GM19452 (cell line): ENCODE results near the gene MRE11.

Experiments used
- ATAC-seq: cut with Tn5 transposase; IDR thresholded peaks from one replicate; pipeline ENCODE4 v1.9.1; 2021; ENCODE audit not compliant: unreplicated experiment

Gene MRE11

DNA sequence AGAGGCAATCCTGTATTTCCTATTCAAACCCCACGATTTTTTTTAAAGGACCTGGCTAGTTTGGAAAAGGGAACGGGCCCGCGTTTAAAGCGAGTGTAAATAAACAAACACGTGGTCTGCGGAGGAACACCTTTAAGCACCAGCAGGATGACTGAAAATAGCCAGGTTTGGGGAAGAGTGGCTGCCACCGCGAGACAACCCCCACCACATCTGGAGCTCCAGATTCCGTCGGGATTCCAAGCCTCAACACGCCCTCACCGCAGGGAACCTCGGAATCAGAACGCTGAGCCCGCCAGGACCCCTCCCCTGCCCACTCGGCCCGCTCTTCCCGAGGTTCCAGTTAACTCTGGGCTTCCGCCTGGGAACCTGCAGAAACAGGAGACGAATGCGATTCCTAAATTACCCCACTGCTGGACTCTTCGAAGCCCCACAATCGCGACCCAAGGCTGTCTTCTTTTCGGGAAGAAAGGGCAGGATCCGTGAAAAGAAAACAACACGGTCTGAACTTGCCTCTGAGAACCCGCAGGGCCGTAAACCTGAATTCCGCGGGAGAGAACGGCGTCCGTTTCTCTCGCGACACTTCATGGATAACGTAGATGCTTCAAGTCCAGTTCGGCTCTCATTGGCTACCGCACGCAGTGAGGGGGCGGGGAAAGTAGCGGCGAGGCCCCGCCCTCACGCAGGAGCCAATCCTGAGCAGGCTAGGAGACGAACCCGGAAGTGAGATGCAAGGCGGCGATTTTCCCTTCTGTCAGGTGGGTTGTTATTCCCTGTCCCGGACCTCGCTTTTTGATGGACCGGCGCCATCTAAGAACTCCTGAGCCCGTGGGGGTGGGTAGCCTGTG lies at the start of gene MRE11, which contains the start of gene ANKRD49:
MRE11 (minus strand) TSS at position 564 of the 845 bp plus-strand sequence. CDS start 1,043 bp downstream, outside the sequence.
ANKRD49 (plus strand) TSS at position 704 of the 845 bp plus-strand sequence. CDS start 2,710 bp downstream, outside the sequence.
- peak; percentile 100 for ATAC-seq

DNA sequence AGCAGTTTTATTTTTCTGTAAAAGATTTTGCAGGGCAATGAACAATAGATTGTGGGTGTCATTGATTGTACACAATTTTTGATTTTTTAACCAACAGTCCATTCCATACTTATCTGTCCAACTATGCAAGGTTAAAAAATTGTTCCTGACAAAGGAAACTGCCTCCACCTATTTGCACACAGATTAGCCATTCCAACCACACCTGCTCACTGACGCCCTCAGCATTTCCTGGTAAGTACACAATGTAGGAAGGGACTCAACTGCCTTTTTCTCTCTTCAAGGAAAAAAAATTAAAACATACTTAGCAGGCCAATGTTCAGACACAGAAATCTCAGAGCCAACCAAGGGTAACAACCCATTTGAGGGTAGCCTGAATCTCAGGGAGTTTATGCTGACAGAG lies 45.8 kb upstream of the MRE11 start:
- no peak for ATAC-seq

DNA sequence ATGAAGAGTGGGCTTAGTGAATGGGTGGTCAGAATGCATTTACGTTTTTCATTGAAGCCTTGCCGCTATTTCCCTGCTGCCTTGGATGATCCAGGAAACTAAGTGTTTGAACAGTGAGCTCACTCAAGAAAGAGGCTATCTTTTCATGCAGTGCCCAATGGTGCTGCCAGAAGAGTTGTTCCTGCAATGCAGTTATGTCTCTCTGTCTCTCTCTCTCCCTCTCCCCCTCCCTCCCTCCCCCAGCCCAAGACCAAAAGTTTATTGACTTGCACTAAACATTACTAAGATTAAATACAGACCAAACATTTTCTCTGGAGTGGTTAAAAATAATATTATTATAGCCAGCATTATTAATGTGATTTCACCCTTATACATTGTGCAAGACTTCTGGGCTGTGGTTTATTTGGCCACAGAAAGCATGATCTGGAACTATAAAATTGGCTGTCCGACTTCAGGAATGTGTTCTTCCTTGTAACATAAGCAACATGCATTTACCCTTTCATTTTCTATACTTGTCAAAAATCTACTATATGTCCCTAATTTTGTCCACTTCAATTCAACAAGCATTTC lies 43.5 kb upstream of the MRE11 start:
- no peak for ATAC-seq

DNA sequence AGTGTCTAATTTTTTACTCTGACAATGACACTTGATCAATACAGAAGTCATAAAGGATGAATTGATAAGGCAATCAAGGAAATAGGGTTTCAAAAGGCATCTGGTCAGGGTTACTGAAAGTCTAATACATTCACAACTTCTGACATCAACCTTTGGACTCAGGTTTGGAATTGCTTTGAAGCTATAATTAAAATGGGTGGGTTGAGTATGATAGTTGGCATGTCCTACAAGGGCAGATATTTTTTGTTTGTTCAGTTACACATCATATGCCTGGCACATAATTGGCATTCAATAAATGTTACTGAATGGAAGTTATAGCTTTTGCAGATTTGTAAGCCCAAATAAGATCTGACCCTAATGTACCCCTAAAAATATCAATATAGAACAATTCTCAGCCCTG lies 42.7 kb upstream of the MRE11 start:
- no peak for ATAC-seq

DNA sequence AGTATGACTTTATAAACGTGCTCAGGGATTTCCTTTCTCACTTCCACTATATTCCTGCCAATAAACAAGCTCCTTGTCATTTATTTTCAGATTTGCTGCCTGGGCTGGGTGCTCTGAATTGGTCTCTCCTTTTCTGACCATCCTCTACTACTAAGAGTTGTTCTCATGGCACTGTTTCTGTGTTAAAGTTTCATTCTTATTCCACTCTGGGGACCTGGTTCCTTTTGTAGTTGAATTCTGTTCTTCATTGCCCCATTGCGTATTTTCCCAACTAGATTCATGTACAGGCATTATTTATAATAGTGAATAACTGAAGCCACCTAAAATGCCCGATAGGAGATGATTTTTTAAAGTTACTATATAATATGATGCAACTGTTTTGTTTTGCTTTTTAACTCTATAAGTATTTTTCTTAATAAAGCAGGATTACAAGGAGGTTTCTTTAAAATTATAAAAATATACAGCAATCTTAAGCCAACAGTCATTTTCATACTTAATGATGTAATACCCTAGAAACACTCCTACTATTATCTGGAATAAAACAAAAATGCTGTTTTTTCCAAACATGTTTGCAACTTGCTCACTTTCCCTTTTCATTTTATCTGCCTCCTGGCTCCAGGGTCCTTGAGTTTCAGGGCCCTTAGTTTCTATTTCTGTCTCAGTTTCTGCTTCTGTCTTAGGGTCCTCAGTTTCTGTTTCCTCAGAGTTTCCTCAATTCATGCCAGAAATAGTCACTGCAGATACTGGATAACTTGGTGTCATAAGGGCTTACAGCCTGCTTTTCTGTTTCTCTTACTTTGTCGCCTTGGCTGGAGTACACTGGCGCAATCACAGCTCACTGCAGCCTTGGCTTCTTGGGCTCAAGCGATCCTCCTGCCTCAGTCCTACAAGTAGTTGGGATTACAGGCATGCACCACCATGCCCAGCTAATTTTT lies 40.3 kb upstream of the MRE11 start:
- no peak for ATAC-seq

DNA sequence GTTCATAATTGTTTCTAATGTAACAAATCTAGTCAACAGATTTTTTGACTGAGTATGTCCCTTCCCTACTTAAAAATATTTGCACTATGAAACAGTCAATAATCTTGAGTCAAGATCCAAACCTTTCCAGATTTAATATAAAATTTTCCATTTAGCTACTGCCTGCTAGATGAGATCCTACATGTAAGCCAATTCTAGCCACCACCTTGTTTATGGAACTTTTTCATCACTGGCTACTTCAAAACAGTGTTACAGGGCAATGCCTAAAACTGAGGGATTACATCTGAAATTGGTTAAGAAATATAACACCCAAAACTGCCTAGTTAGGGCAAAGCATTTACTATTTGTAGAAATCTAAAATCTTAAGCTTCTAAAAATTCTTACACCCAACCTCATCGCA lies 39.6 kb upstream of the MRE11 start:
- no peak for ATAC-seq

DNA sequence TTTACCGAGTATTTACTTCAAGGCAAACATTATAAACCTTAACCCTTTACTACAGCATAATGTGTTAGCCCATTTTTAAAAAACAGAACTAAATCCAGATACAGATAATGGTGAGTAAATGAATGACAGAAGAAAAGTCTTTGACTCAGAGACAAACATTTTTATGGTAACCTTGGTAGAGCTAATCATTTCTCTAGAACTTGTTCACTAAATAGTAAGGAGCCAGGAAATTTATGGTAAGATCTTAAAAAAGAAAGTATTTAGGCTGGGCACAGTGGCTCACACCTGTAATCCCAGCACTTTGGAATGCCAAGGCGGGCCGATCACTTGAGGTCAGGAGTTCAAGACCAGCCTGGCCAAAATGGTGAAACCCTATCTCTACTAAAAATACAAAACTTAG lies 38.6 kb upstream of the MRE11 start:
- ATAC-seq: no peak

DNA sequence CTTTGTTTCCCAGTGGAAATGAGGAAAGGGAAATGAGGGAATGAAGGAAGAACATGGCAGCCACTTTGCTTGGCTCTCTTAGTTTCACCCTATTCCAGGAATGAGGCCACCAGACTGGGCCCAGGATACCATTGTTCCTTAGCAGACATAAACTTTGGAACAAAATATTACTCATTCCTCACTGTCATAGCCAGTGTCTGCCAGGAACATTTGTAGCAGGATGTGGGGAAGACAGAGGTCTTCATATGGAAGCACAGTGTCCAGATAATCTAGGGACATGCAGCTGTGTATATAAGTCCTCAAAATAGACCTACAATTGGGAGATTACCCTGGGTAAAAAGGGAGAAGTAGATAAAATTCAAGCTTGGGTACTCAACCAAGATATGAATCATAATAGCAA lies 34.9 kb upstream of the MRE11 start:
- no peak for ATAC-seq

DNA sequence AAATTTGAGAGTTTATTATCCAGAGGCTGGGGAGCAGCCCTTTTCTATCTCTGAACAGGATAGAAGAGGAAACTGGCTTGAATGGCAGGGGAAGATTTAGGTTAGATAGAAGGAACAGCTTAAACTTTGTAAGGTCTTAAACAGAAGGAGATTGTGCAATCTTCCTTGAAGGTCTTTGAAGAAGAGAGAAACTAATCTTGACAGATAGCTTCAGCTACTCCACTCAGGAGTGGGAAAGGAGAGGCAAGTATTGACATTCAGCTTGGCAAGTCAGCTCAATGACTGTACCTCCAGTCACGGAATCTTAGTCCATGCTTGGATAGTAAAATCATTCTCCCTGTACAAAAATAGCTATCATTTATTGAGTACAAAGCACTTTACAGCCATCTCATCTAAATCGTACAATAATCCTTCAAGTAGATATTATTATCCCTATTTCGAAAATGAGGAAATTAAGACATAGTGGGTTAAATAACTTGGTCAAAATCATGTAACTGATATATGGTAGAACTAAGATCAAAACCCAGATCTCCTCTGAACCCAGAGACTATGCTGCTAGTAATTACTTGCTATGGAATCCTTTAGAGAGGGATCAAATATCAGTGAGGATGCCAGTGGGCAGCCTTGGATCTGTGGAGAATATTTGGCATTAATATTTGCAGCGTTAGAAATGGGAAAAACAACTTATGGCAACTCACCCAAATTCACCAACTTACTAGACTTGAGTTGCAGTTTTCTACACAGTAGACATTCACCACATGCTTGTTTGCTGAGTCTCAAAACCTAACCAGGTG lies 33.2 kb upstream of the MRE11 start:
- ATAC-seq: no peak

DNA sequence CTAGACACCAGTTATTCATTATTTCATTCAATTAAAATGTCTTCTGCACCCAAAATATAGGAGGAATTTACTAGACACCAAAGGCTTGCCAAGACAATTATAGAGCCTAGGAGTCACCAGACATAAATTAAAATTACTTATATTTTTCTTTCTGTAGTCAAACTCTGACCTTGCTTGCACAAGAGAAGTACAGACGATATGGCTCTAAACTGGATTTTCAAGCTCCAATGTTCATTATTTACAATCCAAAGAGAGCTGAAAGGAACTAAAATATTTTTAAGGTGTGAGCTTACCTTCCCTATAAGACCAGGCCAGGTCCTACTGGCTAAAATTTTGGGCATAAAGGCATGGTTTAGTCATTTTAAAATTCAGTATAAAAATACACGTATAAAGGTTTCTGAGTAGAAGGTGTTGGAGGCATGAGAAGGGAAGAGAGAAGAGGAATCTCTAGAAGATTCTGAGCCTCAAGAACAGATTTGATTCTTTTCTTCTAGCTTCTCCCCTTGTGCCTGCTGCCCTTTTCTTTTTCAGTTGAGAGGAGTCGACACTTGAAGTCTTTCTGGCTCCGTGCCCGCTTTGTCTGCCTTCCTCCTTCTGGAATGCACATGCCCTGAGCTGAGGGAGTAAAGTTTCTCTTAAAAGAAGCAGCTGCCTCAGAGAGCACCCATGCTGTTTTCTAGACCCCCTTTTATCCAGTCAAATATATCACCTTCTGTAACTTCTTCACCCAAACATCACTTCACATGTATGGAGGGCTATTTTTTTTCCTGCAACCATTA lies 32.1 kb upstream of the MRE11 start:
- ATAC-seq: no peak

DNA sequence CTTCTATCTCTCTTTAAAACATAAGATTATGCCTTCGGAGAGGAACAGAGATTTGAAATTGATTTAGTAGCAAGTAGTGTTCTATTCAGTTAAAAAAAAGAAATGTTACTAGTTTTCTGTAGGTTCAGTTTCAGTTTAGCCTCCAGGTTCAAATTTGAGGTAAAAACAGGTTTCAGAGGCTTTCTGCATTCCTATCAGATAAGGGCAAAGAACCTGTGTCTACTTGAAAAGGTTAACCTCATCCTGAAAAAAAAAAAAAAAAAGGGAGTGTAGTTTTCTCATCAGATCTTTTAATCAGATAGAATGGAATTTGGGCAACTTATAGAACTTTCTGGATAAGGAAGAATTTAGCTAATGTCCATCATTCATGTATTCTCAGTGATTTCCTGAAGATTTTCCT lies 30.7 kb upstream of the MRE11 start:
- ATAC-seq: no peak

DNA sequence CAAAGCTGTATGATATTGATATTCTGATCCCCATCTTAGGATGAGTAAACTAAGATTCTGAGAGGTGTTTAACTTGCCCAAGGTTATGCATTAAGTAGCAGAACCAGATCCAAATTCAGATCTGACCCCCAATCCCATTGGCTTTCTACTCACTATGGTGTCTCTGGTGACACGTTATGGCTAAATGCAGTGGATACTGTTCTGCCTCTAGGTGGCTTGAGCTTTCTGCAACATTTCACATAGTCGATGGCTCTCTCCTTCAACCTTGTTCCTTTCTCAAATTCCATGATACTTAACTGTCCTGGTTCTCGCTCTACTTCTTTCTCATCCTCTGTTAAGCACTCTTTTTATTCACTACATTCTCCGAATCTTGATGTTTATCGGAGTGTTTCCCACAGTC lies 28.0 kb upstream of the MRE11 start:
- ATAC-seq: no peak

DNA sequence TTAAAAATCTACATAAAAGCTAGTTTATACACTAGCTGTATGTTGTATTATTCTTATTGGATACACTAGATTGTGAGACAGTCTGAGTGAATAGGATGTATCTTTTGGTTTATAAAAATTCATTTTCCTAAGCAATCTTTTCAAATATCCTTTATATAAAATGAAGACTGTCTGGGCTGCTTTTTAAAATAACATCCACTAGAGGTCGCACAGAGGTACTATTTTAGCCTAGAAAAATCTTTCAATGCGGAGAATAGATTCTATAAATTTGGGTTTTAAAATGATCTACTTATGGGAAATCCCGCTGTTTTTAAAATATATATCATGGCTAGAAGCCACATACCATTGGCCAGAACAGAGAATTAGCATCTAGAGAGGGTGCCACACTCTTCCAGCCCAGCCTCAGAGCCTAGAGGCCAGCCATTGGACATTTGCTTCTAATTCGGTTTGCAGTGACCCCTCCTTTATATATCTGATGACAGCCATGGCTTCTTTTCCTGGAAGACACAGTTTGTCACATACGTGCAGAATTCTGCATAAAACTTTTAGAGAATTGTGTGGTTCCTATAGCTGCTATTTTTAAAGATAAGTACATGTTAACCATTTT lies 25.9 kb upstream of the MRE11 start:
- ATAC-seq: peak; percentile 54

DNA sequence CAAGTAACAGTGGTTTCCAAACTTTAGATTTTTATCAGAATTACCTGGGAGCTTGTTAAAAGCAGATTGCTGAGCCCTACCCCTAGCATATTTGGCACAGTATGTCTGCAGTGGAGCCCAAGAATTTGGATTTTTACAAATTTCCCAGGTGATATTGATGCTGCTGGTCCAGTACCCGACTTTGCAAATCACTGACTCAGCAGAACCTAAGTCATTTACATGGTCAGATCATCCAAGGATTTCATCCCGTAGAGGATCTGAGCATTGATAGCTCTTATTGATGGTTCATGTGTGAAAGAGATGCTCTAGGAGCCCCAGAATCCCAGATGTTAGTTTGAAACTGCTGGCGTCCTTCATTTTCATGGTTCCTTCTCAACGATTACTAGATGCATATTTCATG lies 24.7 kb upstream of the MRE11 start:
- ATAC-seq: no peak

DNA sequence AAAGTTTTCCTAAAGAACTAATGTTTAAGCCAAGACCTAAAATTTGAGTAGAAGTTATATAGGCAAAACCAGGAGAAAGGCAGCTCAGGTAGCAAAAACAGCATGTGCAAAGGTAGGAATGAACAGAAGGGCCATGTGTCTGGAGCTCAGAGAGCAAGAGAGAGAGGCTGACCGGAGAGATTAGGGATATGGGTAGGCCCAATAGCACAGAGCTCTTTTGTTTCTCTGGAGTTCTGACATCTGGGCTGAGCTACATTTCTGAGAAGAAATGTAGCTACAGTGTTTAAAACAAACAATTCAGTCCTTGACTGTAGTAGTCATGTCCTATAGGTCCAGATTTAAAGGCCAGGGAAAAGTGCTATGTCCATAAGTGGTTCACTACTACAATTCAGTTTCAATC lies 23.1 kb upstream of the MRE11 start:
- ATAC-seq: no peak

DNA sequence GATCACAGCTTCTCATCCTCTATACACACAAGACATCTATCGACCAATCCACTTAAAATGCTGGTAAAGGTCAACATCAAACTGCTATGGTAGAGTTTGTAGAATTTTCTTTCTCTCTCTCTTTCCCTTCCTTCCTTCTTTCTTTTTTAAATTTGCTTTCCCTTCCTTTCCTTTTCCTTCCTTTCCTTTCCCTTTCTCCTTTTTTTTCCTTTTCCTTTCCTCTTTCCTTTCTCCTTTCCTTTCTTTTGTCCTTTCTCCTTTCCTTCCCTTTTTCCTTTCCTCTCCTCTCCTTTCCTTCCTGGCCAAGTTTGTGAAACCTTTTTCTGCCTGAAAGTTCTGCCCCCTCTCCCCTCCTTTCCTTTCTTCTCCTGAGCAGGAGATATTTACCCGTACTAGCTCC lies 21.8 kb upstream of the MRE11 start:
- no peak for ATAC-seq

DNA sequence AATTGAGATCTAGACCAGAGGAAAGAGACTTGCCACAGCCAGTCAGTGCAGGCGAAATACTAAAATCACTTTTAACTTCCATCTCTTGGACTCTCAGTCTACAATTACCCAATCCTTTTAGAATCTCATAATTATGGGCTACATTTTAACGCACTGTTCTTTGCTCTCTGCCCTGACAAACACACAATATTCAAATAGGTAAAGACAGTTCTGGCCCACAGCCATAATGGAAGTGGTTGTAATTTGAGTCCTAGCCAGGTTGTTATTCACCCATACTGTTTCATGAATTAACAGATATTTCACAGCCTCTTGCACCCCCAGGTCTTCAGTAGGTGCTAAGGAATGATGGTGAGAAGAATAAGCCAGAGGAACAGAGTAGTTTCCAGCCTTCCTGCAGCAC lies 19.4 kb upstream of the MRE11 start:
- ATAC-seq: no peak

DNA sequence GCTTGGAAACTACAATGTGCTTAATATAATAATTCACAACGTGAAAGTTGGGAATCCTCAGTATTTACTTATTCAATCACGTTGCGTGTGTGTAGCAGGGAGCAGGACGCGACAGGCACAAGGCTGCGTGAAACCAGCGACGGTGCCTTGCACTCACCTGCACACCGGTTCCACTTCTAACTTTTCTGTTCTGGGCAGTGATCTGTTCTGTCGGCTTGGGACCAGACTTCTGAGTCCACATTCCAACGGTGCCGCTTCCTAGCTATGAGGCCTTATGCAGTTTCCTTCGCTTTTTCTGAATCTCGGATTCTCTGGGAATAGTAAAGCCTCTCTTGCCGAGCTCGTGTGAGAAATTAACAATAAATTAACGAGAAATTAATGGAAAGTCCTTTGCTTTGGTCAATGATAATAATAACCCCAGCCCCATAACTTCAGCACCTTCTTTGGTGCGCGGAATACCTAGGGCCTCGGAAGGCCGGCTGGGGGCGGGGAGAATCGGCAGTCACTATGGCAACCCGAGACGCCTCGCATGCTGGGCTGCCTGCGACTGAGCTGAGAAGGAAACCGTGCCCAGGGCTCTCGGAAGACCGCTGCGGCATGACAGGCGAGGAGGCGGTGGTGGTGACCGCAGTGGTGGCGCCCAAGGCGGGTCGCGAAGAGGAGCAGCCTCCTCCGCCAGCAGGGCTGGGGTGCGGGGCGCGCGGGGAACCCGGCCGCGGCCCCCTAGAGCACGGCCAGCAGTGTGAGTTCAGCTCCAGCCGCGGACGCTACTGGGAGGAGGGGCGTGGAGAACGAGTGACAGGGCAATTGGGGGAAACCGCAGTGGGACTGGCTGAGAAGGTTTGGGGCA lies 18.5 kb upstream of the MRE11 start, which contains the start of gene C11orf97:
C11orf97 (plus strand) TSS at position 530 of the 850 bp plus-strand sequence; CDS start at position 598, 68 bp downstream.
- ATAC-seq: peak; percentile 82
